GM23248 (cell line): ENCODE results near the gene SLC25A34.

Source experiments
- EZH2 ChIP-seq: fragments of 200-600 bp; sonication (generic); IDR thresholded peaks from 2 replicates; pipeline ENCODE4 v1.6.1; 2018; ENCODE audit warnings: antibody characterized with exemption, mild to moderate bottlenecking; ENCODE audit not compliant: insufficient read depth, poor library complexity, severe bottlenecking
- EZH2phosphoT487 ChIP-seq: fragments of 200-600 bp; sonication (generic); IDR thresholded peaks from 2 replicates; pipeline ENCODE4 v1.6.1; 2018; ENCODE audit warnings: antibody characterized with exemption, moderate library complexity, mild to moderate bottlenecking, low read depth; ENCODE audit not compliant: insufficient read depth

DNA sequence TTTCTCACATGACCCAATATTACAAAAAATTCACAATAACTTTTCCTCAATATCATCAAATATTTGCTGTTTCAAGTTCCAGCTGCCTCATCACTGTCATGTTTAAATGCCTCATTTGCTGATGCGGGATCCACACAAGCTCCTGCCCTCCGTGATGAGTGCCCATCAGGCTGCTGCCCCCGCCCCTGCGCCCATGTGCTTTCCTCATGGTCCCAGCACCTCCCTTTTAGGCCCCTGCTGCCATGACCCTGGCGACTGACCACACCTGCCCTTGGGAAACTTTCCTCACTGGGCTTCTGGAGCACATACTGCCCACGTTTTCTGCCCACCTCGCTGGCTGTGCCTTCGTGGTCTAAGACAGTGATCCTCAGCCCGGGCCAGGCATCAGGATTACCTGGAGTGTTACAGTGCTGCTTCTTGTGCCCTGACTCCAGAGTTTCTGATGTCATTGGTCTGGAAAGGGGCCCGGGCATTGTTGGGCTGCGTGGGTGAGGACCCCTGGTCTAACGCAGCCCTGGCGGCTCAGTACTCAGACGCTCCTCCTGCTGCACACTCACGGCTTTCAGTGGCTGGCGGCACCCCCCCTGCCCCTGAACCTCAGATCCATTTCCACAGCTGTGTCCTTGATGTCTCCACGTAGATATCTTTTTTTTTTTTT lies 31.4 kb upstream of the SLC25A34 start:
- TF ChIP-seq EZH2 (no peak), EZH2phosphoT487 (no peak)
